GM18867 (cell line): ENCODE data around the gene BORCS5.

ENCODE experiments used
- ATAC-seq: cut with Tn5 transposase; IDR thresholded peaks from one replicate; pipeline ENCODE4 v1.9.1; 2021; ENCODE audit warnings: mild to moderate bottlenecking, moderate library complexity; ENCODE audit not compliant: unreplicated experiment

Gene BORCS5

DNA sequence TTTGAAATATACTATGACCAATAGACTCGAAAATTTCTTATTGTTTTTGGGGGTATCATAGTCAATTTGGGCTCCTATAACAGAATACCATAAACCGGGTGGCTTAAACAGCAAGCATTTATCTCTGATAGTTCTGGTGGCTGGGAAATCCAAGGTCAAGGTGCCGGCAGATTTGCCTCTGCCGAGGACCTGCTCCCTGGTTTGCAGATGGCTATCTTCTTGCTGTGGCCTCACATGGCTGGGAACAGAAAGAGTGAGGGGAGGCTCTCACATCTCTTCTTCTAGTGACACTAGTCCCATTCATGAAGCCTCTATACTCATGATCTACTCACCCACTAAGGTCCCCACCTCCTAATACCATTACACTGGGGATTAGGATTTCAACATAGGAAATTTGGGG is 70.7 kb downstream of the BORCS5 start:
- no peak for ATAC-seq

DNA sequence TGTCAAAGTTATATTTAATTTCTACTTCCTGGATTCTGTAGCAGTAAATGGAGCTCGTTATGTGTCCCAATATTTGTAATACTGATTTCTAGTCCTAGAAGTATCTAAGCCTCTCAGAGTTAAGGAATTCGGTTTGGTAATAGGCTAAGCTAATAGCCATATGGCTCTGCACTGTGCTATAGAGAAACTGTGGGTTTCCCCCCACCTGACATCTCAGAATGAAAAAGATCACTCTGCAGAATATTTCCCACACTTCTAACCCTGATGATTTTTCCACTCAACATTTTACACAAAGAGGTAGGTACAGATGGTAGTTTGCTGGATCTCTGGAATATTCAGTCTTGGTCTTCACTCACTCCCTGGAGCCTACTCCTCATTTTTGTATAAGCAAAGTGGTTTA is 71.2 kb downstream of the BORCS5 start:
- no peak for ATAC-seq

DNA sequence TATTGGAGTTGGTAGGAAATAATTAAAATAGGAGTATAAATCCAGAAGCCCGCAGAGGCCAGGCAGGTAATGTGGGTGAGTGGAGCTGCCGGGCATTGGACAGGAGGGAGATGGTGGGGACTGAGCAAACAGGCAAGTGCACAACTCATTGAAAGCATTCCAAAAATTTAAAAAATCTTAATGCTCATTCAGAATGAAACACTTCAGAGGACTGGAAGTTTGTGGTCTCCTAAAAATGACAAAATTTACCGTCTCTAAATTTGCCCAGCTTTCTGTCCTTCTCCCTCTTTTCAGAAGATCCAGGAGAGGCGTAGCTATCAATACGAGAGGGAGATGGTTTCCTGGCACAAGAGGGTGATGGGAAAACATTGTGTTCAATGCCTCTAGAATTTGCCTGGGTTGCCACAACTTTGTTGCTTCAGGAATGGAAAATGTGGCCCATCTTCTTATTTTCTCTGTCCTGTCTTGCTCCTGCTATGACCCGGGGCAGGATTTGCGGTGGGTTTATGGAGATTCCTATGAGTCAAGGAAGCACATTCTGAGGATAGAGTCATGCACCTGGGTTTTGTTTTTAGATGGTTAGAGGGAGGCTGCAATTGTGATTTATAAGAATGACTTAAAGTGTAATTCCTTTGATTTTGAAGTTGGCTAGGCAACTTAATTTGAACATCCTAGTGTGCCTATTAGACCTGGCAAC is 72.2 kb downstream of the BORCS5 start:
- no peak for ATAC-seq

DNA sequence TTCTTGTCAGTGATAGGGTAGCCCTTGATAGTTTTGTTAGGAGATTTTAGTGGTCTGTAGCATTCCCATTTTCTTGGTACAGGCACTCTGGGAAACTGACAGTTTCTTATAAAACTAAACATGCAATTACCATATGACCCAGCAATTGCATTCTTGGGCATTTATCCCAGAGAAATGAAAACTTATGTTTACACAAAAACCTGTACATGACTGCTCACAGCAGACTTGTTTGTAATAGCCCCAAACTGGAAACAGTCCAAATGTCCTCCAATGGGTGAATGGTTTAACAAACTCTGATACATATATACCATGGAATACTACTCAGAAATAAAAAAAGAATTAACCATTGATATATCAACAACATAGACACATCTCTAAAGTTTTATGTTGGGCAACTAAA is 75.5 kb downstream of the BORCS5 start:
- ATAC-seq = no peak

DNA sequence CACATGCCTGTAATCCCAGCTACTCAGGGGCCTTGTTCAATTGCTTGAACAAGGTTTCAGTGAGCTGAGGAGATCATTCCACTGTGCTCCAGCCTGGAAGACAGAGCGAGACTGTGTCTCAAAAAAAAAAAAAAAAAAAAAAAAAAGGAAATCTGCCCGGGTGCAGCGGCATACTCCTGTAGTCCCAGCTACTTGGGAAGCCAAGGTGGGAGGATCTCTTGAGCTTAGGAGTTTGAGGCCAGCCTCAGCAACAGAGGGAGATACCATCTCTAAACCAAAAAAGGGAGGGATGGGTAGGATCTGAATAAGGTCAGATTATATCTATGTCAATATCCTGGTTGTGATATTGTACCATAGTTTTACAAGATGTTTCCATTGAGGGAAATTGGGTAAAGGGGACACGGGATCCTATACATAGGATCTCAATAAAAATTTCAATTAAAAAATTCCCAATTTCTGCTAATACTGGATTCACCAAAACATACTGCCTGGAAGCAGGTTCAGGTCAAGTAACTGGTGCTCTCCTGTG is 76.4 kb downstream of the BORCS5 start:
- ATAC-seq = no peak

DNA sequence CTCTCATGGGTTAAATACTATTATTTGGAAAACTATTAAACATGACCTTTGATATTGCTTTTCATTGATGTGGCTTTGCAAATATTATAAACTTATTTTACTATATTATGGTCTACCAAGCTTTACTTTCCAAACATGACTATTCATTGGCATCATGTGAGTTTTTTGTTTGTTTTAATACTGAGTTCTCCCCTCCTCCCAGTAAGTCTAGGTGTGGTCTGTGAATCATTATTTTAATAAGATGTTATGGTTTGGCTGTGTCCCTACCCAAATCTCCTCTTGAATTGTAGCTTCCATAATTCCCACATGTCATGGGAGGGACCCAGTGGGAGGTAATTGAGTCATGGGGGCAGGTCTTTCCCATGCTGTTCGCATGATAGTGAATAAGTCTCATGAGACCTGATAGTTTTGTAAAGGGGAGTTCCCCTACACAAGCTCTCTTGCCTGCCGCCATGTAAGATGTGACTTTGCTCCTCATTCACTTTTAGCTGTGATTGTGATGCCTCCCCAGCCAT is 80.0 kb downstream of the BORCS5 start:
- ATAC-seq = no peak

DNA sequence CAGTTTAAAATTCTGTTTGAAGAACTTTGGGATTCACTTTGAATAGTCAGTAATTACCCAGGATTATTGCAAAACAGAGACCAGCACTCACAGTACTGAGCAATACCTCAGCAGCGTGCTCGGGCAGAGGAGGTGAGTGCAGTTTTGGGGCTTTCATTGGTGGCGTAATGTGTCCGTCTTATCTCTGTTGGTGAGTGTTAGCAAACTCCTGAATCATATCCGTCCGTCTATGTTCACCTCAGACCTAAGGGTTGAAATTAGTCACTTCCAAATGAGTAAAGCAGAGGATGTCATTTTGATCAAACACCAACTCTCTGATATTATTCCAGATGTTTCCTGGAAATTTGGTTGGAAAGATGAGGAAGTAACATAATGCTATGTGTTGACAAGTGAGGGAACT is 82.8 kb downstream of the BORCS5 start:
- no peak for ATAC-seq

DNA sequence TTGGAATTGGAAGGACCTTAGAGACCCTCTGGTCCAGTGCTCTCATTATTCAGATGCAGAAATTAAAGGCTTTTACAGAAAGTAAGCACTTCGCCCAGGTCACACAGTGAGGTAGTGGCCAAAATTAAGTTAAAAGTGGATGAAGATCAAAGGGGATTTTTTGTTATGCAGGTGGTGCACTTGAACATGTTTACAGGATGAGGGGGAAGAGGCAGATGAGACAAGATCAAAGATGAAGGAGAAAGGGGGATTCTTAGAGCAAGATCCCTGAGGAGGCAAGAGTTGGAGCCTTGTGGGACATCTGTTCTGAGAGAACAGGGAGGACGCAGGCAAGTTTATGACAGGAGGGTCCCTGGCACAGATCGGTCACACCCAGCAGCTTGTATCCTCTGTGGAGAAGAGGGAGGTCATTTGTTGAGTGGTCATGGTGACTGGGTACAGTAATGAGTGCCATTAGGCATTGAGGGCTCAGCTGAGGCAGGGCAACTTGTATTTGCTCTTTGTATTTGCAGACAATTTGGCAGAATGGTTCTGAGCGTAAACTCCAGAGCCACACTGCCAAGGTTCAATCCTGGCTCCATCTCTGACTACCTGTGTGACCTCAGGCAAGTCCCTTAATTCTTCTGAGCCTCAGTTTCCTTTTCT is 84.0 kb downstream of the BORCS5 start:
- no peak for ATAC-seq

DNA sequence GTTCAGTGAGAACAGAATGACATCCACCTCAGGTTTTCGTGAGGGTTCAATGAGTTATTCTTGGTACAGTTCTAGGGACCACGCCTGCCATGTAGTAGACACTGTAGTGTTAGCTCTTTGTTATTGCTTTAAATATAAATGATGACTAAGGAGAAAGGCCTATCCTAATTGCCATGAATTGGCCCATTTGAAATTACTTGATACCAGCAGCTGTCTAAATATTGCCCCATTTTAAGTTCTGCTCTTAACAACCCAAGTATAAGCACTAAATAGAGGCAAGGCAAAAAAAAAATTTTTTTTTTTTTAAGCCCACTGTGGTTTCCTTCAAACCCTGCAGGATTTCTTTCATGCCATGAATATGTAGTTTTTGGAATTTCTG is 84.5 kb downstream of the BORCS5 start:
- ATAC-seq = no peak

DNA sequence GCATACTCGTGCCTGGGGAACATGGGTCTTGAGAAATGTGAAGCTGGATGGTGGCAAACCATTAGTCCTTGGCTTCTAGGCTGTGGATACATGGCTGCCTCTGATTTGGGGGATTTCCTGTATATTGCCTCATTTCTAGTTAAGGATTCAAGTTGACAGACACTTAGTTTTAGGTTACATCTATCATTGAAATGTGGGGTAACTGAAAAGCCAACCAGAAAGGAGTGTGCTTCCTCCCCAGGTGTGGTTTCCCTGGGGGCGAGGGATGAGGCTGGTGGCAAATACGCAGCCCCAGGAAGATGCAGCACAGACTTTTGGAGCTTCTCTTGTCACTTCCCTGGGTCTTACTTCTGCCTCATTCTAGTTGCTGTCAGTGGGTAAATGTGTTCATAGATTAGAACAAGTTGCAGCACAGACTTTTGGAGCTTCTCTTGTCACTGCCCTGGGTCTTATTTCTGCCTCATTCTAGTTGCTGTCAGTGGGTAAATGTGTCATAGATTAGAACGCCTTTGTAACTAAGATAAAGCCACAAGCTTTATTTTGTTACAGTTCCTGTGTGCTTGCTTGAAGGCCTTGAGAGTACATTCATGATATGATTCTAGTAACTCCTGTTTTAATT is 85.1 kb downstream of the BORCS5 start:
- no peak for ATAC-seq

DNA sequence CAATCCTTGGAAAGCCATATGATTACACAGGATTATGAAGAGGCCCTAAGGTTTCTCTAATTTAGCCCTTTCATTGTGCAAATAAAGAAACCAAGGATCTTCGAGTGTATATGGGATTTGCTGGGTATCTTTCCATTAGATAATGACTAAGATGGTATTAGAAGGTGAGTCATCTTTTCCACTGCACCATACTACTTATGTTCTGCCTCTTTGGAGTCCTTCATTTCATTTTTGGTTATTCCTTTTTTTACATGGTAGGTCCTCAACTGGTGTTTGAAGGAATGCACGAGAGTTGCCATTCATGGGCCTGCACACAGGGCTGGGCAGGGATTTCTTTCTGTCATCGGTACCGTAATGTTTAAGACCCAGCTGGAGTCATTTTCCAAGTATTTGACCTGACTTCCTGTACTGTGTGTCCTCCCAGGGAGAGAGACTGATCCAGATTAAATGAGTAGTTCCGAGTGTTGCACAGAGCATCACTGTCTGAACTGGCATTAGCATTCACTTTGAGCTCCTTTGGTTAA is 85.7 kb downstream of the BORCS5 start:
- no peak for ATAC-seq

DNA sequence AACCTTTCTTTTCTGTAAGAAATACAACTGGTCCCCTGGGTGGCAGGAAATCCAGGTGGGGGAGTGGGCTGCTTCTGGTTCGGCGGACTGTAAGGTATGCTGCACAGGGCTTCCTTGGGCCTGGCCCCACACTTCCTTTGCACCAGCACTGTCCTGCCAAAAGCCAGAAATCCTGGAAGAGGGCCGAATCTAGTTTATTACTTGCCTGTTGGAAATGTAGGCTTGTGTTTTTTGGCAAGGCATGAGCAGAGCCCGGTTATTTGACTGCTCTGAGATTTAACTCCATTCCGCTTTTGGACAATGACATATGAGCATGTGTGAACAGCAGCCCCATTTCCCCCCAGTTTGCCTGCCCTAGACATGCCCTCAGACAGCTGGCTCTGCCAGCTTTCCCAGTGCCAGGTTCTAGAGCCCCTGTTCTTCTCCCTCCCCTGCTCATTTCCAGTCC is 86.6 kb downstream of the BORCS5 start:
- no peak for ATAC-seq

DNA sequence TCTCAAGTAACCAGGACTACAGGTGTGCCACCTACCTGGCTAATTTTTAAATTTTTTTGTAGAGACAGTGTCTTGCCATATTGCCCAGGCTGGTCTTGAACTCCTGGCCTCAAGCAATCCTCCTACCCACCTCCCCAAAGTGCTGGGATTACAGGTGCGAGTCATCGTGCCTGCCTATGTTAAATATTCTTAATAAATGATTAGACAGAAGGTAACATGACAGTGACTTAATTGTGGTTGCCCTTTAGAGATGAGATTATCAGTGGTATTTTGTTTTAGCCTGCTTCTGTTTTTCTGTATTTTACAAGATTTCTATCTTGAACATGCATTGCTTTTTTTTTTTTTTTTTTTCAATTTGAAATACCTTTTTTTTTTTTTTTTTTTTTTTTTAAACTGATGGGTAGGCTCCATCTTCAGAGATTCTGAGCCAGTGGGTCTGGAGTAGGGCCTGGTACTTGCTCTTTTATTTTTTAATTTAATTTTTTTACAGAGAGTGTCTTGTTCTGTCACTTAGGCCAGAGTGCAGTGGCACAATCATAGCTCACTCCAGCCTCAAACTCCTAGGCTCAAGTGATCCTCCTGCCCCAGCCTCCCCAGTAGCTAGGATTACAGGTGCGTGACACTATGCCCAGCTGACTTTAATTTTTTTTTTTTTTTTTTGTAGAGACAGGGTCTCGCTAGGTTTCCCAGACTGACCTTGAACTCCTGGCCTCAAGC is 88.4 kb downstream of the BORCS5 start:
- ATAC-seq = no peak

DNA sequence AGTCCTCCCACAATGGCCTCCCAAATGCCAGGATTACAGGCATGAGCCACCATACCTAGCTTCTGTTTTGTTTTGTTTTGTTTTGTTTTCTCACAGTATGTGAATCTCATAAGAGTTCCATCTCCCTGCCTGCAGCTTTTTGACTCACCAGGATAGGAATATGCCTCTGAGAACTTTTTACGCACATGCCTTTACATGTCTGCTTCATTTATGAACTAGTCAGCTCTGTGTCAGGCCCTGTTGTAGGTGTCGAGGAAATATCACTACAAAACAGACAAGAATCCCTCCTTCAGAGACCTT is 89.0 kb downstream of the BORCS5 start:
- no peak for ATAC-seq

DNA sequence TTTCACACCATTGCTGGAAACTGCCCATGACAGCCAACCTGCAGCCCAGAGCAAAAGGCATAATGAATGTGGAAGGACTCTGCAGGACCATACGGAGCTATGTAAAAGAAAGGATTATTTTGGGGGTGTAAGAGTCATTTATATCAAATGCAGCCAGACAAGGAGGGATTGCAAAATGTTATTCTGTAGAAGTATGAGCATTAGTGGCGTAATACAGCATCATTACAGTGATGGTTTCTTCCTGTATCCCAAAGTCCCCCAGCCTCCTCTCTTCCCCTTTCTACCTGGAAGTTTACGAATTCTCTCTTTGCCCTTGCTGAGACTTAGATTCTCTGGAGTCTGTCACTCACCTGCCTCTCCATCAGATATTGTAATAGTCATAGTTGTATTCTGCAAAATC is 89.9 kb downstream of the BORCS5 start:
- no peak for ATAC-seq

DNA sequence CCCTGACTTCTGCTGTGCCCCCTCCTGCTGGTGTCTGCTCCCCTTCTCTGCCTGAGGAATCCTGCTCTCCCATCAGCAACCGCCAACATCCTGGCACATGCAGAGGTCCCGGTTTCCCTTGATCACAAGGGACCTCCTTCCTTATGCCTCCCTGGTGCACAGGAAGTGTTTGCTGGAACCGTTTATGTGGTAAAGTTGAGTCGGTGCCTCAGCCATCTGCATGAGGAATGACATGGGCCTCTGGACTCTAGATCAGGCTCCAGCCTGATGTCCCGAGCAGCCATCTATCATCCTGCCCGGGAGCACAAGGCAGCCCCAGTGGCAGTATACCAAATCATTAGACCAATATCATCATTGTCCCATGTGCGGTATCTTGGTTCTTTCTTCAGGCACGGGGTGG is 90.4 kb downstream of the BORCS5 start:
- ATAC-seq = no peak

DNA sequence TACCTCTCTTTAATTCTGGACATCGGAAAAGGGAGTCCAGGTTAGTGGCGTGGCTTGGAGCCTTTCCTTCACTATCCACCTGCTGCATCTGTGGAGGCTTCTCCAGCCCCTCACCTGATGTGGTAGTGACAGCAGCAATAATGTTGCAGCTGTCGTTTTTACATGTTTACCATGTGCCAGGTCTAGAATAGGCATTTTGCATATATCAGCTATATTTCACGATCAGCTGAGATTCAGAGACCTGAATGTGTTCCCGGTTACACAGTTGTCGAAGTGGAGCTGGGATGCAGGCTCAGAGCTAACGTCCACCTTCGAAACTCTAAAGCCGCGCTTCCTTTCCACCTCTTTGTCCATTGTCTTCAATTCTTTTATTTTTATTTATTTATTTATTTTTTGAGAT is 91.0 kb downstream of the BORCS5 start:
- no peak for ATAC-seq

DNA sequence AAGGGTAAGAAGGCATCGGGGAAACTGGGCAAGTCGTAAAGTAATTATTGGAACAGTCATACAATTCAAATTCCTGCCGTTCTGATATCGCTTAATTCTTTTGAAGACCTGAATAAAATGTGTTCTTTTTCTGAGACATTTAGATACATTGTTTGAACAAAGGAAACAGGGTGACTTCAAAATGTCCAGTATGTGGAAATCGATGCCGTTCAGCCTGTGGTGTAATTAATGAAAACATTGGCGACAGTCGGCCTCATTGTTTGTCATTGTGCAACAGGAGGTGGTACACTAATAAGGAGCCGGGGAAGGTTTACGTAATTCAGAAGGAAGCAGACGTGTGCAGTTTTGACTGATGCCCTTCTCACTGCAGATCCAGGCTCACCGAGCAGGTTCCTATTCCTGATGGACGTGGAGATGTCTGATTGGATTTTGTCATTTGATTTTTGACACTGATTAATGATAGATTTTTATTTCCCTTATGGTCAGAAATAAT is 92.7 kb downstream of the BORCS5 start:
- ATAC-seq = no peak

DNA sequence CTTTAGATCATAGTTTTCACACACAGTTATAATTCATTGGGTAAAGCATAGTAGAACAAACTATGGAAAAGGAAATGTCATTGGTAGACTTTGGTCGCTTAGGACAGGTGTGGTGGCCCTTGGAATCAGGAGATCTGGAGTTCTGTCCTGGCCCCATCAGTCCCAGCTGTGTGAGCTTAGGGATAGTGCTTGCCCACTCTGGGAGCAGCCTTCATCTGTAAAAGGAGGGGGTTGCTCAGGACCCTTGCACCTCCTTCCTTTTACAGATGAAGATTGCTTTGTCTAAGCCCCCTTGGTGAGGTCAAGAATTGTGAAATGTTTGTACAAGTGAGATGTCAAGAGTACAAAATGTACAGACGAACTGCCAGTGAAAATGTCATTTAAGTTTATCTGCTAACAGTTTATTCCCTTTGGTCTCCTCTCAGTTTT is 93.2 kb downstream of the BORCS5 start:
- no peak for ATAC-seq

DNA sequence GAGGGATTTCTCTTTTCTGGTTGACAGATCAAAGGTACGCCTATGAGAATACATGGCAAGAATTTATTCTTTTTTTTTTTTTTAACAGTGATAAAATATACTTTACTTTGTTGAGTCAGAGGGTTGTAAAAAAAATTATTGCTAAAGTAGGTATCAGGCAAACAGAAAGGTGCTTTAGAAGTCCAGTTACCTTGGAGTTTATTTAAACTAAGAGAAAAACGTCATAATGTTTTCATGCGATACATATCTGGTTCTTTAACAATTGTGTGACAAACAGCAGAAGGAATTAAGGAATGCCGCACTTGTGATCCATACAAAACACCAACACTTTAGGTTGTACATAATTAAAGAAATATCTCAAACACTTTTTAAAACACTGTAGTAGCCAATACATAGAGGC is 94.2 kb downstream of the BORCS5 start:
- ATAC-seq = no peak

DNA sequence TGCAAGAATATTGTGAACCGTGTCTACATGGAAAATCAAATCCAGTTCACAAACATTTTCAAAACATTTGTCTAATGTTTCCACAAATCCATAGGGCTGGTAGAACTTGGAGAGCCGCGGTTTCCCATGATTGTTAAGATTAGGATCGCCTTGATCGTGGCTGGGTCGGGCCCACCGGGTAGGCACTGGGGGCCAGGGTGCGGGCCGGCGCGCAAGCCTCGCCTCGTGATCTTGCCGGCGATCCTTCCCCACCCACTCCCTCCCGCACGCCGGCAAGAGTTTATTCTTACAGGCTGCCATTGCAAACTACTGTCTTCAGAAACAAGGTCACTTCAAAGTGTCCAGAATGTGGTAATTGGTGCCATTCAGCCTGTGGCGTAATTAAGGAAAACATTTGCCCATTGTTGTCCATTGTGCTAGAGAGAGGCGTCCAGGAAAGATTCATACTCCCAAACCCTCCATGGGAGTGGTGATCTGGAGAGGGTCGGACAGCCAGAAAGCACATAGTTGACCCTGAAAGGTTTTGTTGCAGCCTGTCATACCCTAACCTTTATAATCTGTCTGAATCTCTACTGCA is 95.5 kb downstream of the BORCS5 start:
- no peak for ATAC-seq
